Measurements from ENCODE around the gene DOCK10. TPM values are rescaled to one million over a fixed set of nuclear protein-coding genes. Genes with fewer than 3 reads are reported as not detected.

DOCK10 gene
- total and polyA plus RNA-seq, 10 of the 15 experiments (the other 5 are each of a cell fraction or from before 2014, with no cell fraction given), result 16.9 to 120 (median 85.5) TPM

DNA sequence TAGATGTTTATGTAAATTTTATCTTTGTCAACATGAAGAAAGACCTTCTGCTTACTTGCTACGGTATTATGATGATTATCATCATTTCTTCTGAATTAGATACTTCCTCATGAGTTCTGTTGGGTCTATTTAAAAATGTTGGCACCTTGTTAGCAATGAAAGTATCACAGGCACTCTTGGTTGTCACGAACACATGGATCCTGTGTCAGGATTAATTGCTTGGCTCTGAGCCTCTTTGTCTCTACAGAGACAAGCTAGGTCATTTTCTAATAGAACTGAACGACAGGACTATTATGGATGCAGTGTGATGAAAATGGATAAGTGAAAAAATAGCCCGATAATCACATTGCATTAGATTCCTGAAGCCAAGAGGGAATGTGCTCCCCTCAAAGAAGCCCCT is 110.3 kb downstream of the DOCK10 start:
- H3K9ac ChIP-seq (ENCODE audit: control insufficient read depth, insufficient read depth, low read length), result no peak overlapping the region
- H3K4me2 ChIP-seq (ENCODE audit: control insufficient read depth, insufficient read depth), result no peak overlapping the region
- H3K79me2 ChIP-seq (ENCODE audit: control insufficient read depth, insufficient read depth, low read length), result peaks cover 70% of the 10 kb centered on the region
- no peaks in the 10 kb centered on the region for H4K20me1 ChIP-seq (ENCODE audit: control insufficient read depth, insufficient read depth)
- H2AFZ ChIP-seq (ENCODE audit: control insufficient read depth, low read depth, low read length), result no peak overlapping the region
- ChIA-PET POLR2A (interaction anchor here (0.5 to 1.5 kb wide), 3 partner anchors 23 to 160 kb away, joined by 3 to 4 read pairs (median 3); no protein-coding TSS in a partner anchor), SMC1A (ENCODE audit: uncharacterized antibody, unreplicated experiment) (interaction anchor here (1.1 to 21.4 kb wide), 8 partner anchors 8 to 276 kb away, joined by 3 to 443 read pairs (median 5); partner anchors contain the start of gene DOCK10), CTCF (interaction anchor here (0.6 to 14.6 kb wide), 4 partner anchors 26 to 358 kb away, joined by 3 to 118 read pairs (median 3); no protein-coding TSS in a partner anchor), RAD21 (ENCODE audit: unreplicated experiment) (interaction anchor here (1.0 to 2.4 kb wide), 2 partner anchors 13 to 70 kb away, joined by 3 to 13 read pairs; no protein-coding TSS in a partner anchor)
- intact Hi-C loops (cut with micrococcal nuclease; ENCODE audit: unreplicated experiment), result loop anchor here (1.0 to 5.0 kb wide), 2 partner anchors 70 to 185 kb away; no protein-coding TSS in a partner anchor
- FAIRE-seq, result no peak
- H3K36me3 ChIP-seq (ENCODE audit: control insufficient read depth in 2 of 2, insufficient read depth in 2 of 2, low read length in 1 of 2), result peaks cover 13 to 35% of the 10 kb centered on the region in 2 experiments
- peaks cover 33% of the 10 kb centered on the region for H3K4me1 ChIP-seq (ENCODE audit: control insufficient read depth, insufficient read depth, low read length)
- TF ChIP-seq, protein P1, sequence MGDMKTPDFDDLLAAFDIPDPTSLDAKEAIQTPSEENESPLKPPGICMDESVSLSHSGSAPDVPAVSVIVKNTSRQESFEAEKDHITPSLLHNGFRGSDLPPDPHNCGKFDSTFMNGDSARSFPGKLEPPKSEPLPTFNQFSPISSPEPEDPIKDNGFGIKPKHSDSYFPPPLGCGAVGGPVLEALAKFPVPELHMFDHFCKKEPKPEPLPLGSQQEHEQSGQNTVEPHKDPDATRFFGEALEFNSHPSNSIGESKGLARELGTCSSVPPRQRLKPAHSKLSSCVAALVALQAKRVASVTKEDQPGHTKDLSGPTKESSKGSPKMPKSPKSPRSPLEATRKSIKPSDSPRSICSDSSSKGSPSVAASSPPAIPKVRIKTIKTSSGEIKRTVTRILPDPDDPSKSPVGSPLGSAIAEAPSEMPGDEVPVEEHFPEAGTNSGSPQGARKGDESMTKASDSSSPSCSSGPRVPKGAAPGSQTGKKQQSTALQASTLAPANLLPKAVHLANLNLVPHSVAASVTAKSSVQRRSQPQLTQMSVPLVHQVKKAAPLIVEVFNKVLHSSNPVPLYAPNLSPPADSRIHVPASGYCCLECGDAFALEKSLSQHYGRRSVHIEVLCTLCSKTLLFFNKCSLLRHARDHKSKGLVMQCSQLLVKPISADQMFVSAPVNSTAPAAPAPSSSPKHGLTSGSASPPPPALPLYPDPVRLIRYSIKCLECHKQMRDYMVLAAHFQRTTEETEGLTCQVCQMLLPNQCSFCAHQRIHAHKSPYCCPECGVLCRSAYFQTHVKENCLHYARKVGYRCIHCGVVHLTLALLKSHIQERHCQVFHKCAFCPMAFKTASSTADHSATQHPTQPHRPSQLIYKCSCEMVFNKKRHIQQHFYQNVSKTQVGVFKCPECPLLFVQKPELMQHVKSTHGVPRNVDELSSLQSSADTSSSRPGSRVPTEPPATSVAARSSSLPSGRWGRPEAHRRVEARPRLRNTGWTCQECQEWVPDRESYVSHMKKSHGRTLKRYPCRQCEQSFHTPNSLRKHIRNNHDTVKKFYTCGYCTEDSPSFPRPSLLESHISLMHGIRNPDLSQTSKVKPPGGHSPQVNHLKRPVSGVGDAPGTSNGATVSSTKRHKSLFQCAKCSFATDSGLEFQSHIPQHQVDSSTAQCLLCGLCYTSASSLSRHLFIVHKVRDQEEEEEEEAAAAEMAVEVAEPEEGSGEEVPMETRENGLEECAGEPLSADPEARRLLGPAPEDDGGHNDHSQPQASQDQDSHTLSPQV (IDR thresholded peaks at IDR 0.05), result no peak
- TF ChIP-seq NR2C2 (IDR thresholded peaks at IDR 0.05; ENCODE audit: borderline replicate concordance, control insufficient read depth, insufficient read length, low read depth), result no peak
- no peak for TF ChIP-seq TCF12 (IDR thresholded peaks at IDR 0.05; ENCODE audit: low read depth, low read length)
- TF ChIP-seq TCF7 (IDR thresholded peaks at IDR 0.05; ENCODE audit: borderline replicate concordance), result no peak
- no peak for TF ChIP-seq CBX5 (IDR thresholded peaks at IDR 0.05; ENCODE audit: low read depth)
- no peak for TF ChIP-seq SMC3 (IDR thresholded peaks at IDR 0.05; ENCODE audit: borderline replicate concordance, low read length)
- no peak for TF ChIP-seq E4F1 (IDR thresholded peaks at IDR 0.05; ENCODE audit: borderline replicate concordance, partially characterized antibody)
- no peak for TF ChIP-seq CBX3 (IDR thresholded peaks at IDR 0.05; ENCODE audit: borderline replicate concordance, low read depth)
- TF ChIP-seq, protein P2, sequence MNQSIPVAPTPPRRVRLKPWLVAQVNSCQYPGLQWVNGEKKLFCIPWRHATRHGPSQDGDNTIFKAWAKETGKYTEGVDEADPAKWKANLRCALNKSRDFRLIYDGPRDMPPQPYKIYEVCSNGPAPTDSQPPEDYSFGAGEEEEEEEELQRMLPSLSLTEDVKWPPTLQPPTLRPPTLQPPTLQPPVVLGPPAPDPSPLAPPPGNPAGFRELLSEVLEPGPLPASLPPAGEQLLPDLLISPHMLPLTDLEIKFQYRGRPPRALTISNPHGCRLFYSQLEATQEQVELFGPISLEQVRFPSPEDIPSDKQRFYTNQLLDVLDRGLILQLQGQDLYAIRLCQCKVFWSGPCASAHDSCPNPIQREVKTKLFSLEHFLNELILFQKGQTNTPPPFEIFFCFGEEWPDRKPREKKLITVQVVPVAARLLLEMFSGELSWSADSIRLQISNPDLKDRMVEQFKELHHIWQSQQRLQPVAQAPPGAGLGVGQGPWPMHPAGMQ (IDR thresholded peaks at IDR 0.05; ENCODE audit: borderline replicate concordance), result no peak
- no peak for TF ChIP-seq SRF (IDR thresholded peaks at IDR 0.05; ENCODE audit: low read depth in 2 of 2, low read length in 2 of 2)
- no peak for TF ChIP-seq ZZZ3 (IDR thresholded peaks at IDR 0.05; ENCODE audit: control insufficient read depth, insufficient read length, low read depth)
- no peak for TF ChIP-seq YBX1 (IDR thresholded peaks at IDR 0.05)
- no peak for TF ChIP-seq ZNF384 (IDR thresholded peaks at IDR 0.05; ENCODE audit: borderline replicate concordance, low read depth, low read length)
- TF ChIP-seq, protein P3, sequence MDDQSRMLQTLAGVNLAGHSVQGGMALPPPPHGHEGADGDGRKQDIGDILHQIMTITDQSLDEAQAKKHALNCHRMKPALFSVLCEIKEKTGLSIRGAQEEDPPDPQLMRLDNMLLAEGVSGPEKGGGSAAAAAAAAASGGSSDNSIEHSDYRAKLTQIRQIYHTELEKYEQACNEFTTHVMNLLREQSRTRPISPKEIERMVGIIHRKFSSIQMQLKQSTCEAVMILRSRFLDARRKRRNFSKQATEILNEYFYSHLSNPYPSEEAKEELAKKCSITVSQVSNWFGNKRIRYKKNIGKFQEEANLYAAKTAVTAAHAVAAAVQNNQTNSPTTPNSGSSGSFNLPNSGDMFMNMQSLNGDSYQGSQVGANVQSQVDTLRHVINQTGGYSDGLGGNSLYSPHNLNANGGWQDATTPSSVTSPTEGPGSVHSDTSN (IDR thresholded peaks at IDR 0.05; ENCODE audit: insufficient replicate concordance, low read depth, low read length), result no peak
- ATAC-seq, result no peak
- no peaks in the 10 kb centered on the region for H3K9me3 ChIP-seq (replicated peaks; ENCODE audit: control insufficient read depth, insufficient read depth, low read length)
- 100% methylated on average over 4 of the region's 4 CpGs for WGBS (ENCODE audit: insufficient coverage, insufficient replicate concordance, low lambda C conversion rate, missing lambda C conversion rate)
- no peak for DNase-seq (ENCODE audit: low read depth, low spot score)
- no TSS peak for BruUV-seq (replicated peaks)
- in situ Hi-C loops (cut with MboI), result loop anchor here (5.0 to 10.0 kb wide), 2 partner anchors 70 to 343 kb away; no protein-coding TSS in a partner anchor
- no peaks in the 10 kb centered on the region for H3K27me3 ChIP-seq (replicated peaks in 1 of 2; ENCODE audit: control insufficient read depth in 2 of 2, insufficient read depth in 2 of 2, low read length in 1 of 2)
- H3K4me3 ChIP-seq, result no peak overlapping the region
- H3K27ac ChIP-seq (ENCODE audit: control insufficient read depth, insufficient read depth), result no peak overlapping the region
